Peyer's patch (tissue), 4 donors: ENCODE data around the gene SRBD1. TPM values are rescaled to one million over a fixed set of nuclear protein-coding genes. Genes with fewer than 3 reads are reported as not detected.

Source experiments
- DNase-seq, 3 donors: peaks; one replicate each; pipeline ENCODE4 v3.0.0-alpha.2; 2017 to 2019
- H3K27ac ChIP-seq, 4 donors: fragments of 200-600 bp; sonication (generic); one replicate each; pipeline ENCODE4 v1.5.1; 2016 to 2019
- H3K27me3 ChIP-seq, 2 donors: fragments of 200-600 bp; sonication (generic); one replicate each; pipeline ENCODE4 v1.5.1; 2019
- H3K36me3 ChIP-seq, 3 donors: fragments of 200-600 bp; sonication (generic); one replicate each; pipeline ENCODE4 v1.5.1; 2016 to 2019
- H3K4me1 ChIP-seq, 4 donors: fragments of 200-600 bp; sonication (generic); one replicate each; pipeline ENCODE4 v1.5.1; 2016 to 2019
- H3K4me3 ChIP-seq, 4 donors: fragments of 200-600 bp; sonication (generic); 1 replicate in 3 of 4; 2 replicates in 1 of 4; pipeline ENCODE4 v1.5.1; 2016 to 2019; ENCODE audit warnings: mild to moderate bottlenecking in 1 of 4
- H3K9me3 ChIP-seq, 4 donors: fragments of 200-600 bp; sonication (generic); one replicate each; pipeline ENCODE4 v1.5.1; 2016 to 2019; ENCODE audit warnings: mild to moderate bottlenecking in 1 of 4
- CTCF ChIP-seq, 6 experiments: fragments of 450-650 bp in 4 of 6; fragments of 200-600 bp in 2 of 6; sonication (generic) in 1 of 6; IDR thresholded peaks; one replicate each; pipeline ENCODE4 v1.5.1; 2017 to 2019; ENCODE audit warnings: antibody characterized with exemption in 6 of 6, mild to moderate bottlenecking in 3 of 6, moderate library complexity in 1 of 6
- POLR2A ChIP-seq, 2 donors: fragments of 450-650 bp; IDR thresholded peaks; one replicate each; pipeline ENCODE4 v1.5.1; 2017; ENCODE audit warnings: antibody characterized with exemption in 2 of 2, mild to moderate bottlenecking in 2 of 2, moderate library complexity in 2 of 2
- total RNA-seq, 4 donors: library from RNA; depleted of rRNA; stranded (reverse); fragments of >200 nt; gene quantifications; one replicate each; pipeline ENCODE4 v1.1.0, GENCODE V29; 2016

Gene SRBD1
- total RNA-seq, 4 donors from 2014 or later, result 14.9 to 32.2 (median 22.5) TPM

GRCh38 chr2:45582522-45582921 is 28.5 kb downstream of the SRBD1 start:
- TF ChIP-seq POLR2A (IDR thresholded peaks at IDR 0.05), result no peak
- TF ChIP-seq CTCF (IDR thresholded peaks at IDR 0.05), result no peak
- H3K27me3 ChIP-seq, result no peaks in the 10 kb centered on the region
- H3K36me3 ChIP-seq, result no peaks in the 10 kb centered on the region
- no peak for DNase-seq
- no peaks in the 10 kb centered on the region for H3K9me3 ChIP-seq
- H3K4me1 ChIP-seq, result no peaks in the 10 kb centered on the region
- no peak overlapping the region for H3K27ac ChIP-seq
- H3K4me3 ChIP-seq, result no peak overlapping the region

- DNase-seq, result peak in 1 of 3 donors; percentile 56
These were observed 32.8 kb downstream of the SRBD1 start for GRCh38 chr2:45578056-45578843.

GRCh38 chr2:45577441-45577840 is 33.6 kb downstream of the SRBD1 start:
- Histone ChIP-seq H3K36me3 (peaks cover 0 to 10% (median 0%) of the 10 kb centered on the region in 3 donors), H3K9me3 (no peaks in the 10 kb centered on the region), H3K4me1 (no peaks in the 10 kb centered on the region), H3K27ac (no peak overlapping the region), H3K4me3 (no peak overlapping the region), H3K27me3 (no peaks in the 10 kb centered on the region)
- TF ChIP-seq POLR2A (IDR thresholded peaks at IDR 0.05) (no peak), CTCF (IDR thresholded peaks at IDR 0.05) (no peak)
- DNase-seq, result no peak

More at GRCh38 chr2:45578056-45578843, 32.8 kb downstream of the SRBD1 start:
- no peaks in the 10 kb centered on the region for H3K9me3 ChIP-seq
- H3K36me3 ChIP-seq, result peaks cover 0 to 2% (median 0%) of the 10 kb centered on the region in 3 donors
- no peak overlapping the region for H3K27ac ChIP-seq
- H3K4me1 ChIP-seq, result no peaks in the 10 kb centered on the region
- H3K27me3 ChIP-seq, result no peaks in the 10 kb centered on the region
- TF ChIP-seq POLR2A (IDR thresholded peaks at IDR 0.05), result no peak
- peak in 4 of 6 experiments; percentile 28 to 46 (median 38) for TF ChIP-seq CTCF (IDR thresholded peaks at IDR 0.05)
- H3K4me3 ChIP-seq, result no peak overlapping the region

- H3K4me3 ChIP-seq, result no peak overlapping the region
- H3K9me3 ChIP-seq, result no peaks in the 10 kb centered on the region
- TF ChIP-seq CTCF (IDR thresholded peaks at IDR 0.05), result no peak
- no peak for TF ChIP-seq POLR2A (IDR thresholded peaks at IDR 0.05)
- no peaks in the 10 kb centered on the region for H3K27me3 ChIP-seq
- H3K36me3 ChIP-seq, result peaks cover 0 to 17% (median 0%) of the 10 kb centered on the region in 3 donors
- DNase-seq, result no peak
- H3K4me1 ChIP-seq, result no peaks in the 10 kb centered on the region
- H3K27ac ChIP-seq, result no peak overlapping the region
These were observed 35.2 kb downstream of the SRBD1 start for GRCh38 chr2:45575881-45576280.

GRCh38 chr2:45572979-45573378 is 38.1 kb downstream of the SRBD1 start:
- Histone ChIP-seq H3K36me3 (peaks cover 0 to 17% (median 0%) of the 10 kb centered on the region in 3 donors), H3K27me3 (no peaks in the 10 kb centered on the region), H3K27ac (no peak overlapping the region), H3K9me3 (no peaks in the 10 kb centered on the region), H3K4me3 (no peak overlapping the region), H3K4me1 (peaks cover 0 to 5% (median 2%) of the 10 kb centered on the region in 4 donors)
- TF ChIP-seq CTCF (IDR thresholded peaks at IDR 0.05), result no peak
- no peak for TF ChIP-seq POLR2A (IDR thresholded peaks at IDR 0.05)
- no peak for DNase-seq
